SK-N-SH treated with all-trans-retinoic acid at 6 μM for 48 hours (cell line): ENCODE data around the gene JOSD2.

ENCODE experiments used
- ATAC-seq: fragments of 200-7000 bp; cut with Tn5 transposase; 3 replicates; pipeline ENCODE4 v1.9.1; 2020; ENCODE audit warnings: mild to moderate bottlenecking, moderate library complexity
- ARNTL ChIP-seq: fragments of 450-650 bp; formaldehyde crosslinking; IDR thresholded peaks from 2 replicates; pipeline ENCODE4 v1.5.0; 2020; ENCODE audit warnings: low read depth, mild to moderate bottlenecking, moderate library complexity, borderline replicate concordance
- BACH2 ChIP-seq: fragments of 250-450 bp; sonication (Bioruptor Pico); IDR thresholded peaks from 2 replicates; pipeline ENCODE4 v1.9.0; 2021; ENCODE audit warnings: mild to moderate bottlenecking, borderline replicate concordance
- CREB5 ChIP-seq: fragments of 250-450 bp; sonication (Bioruptor Pico); IDR thresholded peaks from 2 replicates; pipeline ENCODE4 v1.5.1; 2020; ENCODE audit warnings: low read depth, mild to moderate bottlenecking, moderate library complexity
- CSDC2 ChIP-seq: fragments of 250-450 bp; sonication (Bioruptor Pico); IDR thresholded peaks from 2 replicates; pipeline ENCODE4 v1.5.0; 2020; ENCODE audit warnings: mild to moderate bottlenecking, moderate library complexity
- CSRNP3 ChIP-seq: fragments of 250-450 bp; sonication (Bioruptor Pico); IDR thresholded peaks from 2 replicates; pipeline ENCODE4 v1.5.1; 2021; ENCODE audit warnings: mild to moderate bottlenecking, moderate library complexity
- ESRRG ChIP-seq: fragments of 250-450 bp; sonication (Bioruptor Pico); IDR thresholded peaks from 2 replicates; pipeline ENCODE4 v1.6.1; 2021; ENCODE audit warnings: mild to moderate bottlenecking
- GLIS3 ChIP-seq: fragments of 250-450 bp; sonication (Bioruptor Pico); IDR thresholded peaks from 2 replicates; pipeline ENCODE4 v1.5.0; 2020; ENCODE audit warnings: mild to moderate bottlenecking, moderate library complexity
- ISL1 ChIP-seq: fragments of 250-450 bp; sonication (Bioruptor Pico); IDR thresholded peaks from 2 replicates; pipeline ENCODE4 v2.1.2; 2022; ENCODE audit warnings: mild to moderate bottlenecking, moderate library complexity
- OSR1 ChIP-seq: fragments of 250-450 bp; sonication (Bioruptor Pico); IDR thresholded peaks from 2 replicates; pipeline ENCODE4 v1.8.0; 2022; ENCODE audit warnings: moderate library complexity, mild to moderate bottlenecking, inconsistent platforms
- PATZ1 ChIP-seq: fragments of 250-450 bp; sonication (Bioruptor Pico); IDR thresholded peaks from 2 replicates; pipeline ENCODE4 v1.8.0; 2020; ENCODE audit warnings: mild to moderate bottlenecking, moderate library complexity, borderline replicate concordance
- RARB ChIP-seq: fragments of 250-450 bp; sonication (Bioruptor Pico); IDR thresholded peaks from 2 replicates; pipeline ENCODE4 v1.8.0; 2021; ENCODE audit warnings: mild to moderate bottlenecking, moderate library complexity
- TCF4 ChIP-seq: fragments of 250-450 bp; sonication (Bioruptor Pico); IDR thresholded peaks from 2 replicates; pipeline ENCODE4 v1.8.0; 2021; ENCODE audit warnings: mild to moderate bottlenecking, moderate library complexity, borderline replicate concordance
- TSHZ2 ChIP-seq: fragments of 250-450 bp; sonication (Bioruptor Pico); IDR thresholded peaks from 2 replicates; pipeline ENCODE4 v1.5.0; 2020; ENCODE audit warnings: mild to moderate bottlenecking, moderate library complexity
- ZC3H10 ChIP-seq: fragments of 250-450 bp; sonication (Bioruptor Pico); IDR thresholded peaks from 2 replicates; pipeline ENCODE4 v1.5.1; 2021; ENCODE audit warnings: mild to moderate bottlenecking, moderate library complexity
- ZFP3 ChIP-seq: fragments of 250-450 bp; sonication (Bioruptor Pico); IDR thresholded peaks from 2 replicates; pipeline ENCODE4 v1.5.0; 2020; ENCODE audit warnings: mild to moderate bottlenecking, moderate library complexity
- ZFP30 ChIP-seq: fragments of 450-650 bp; formaldehyde crosslinking; IDR thresholded peaks from 2 replicates; pipeline ENCODE4 v1.5.0; 2022; ENCODE audit warnings: mild to moderate bottlenecking, moderate library complexity
- ZNF565 ChIP-seq: fragments of 450-650 bp; formaldehyde crosslinking; conservative IDR thresholded peaks from 2 replicates; pipeline ENCODE4 v1.5.0; 2020; ENCODE audit warnings: low read depth, mild to moderate bottlenecking, moderate library complexity
- ZNF70 ChIP-seq: fragments of 450-650 bp; formaldehyde crosslinking; IDR thresholded peaks from 2 replicates; pipeline ENCODE4 v1.5.0; 2020; ENCODE audit warnings: mild to moderate bottlenecking, moderate library complexity
- ZNF8 ChIP-seq: fragments of 450-650 bp; formaldehyde crosslinking; IDR thresholded peaks from 2 replicates; pipeline ENCODE4 v1.5.0; 2020; ENCODE audit warnings: mild to moderate bottlenecking, moderate library complexity

JOSD2 gene

GRCh38 chr19:50516456-50516855, 5.5 kb upstream of the JOSD2 start:
- ATAC-seq, result no peak
- TF ChIP-seq CREB5 (CRISPR knock-in tag) (no peak), ZC3H10 (no peak), ZFP3 (CRISPR knock-in tag) (no peak), ZNF8 (no peak), ARNTL (CRISPR knock-in tag) (no peak), TCF4 (CRISPR knock-in tag) (no peak), PATZ1 (CRISPR knock-in tag) (no peak)

GRCh38 chr19:50515168-50515561, 4.2 kb upstream of the JOSD2 start:
- no peak for ATAC-seq
- TF ChIP-seq ZNF70, result no peak
- no peak for TF ChIP-seq ZC3H10
- no peak for TF ChIP-seq ZNF565 (CRISPR knock-in tag)
- TF ChIP-seq ZNF8, result no peak
- no peak for TF ChIP-seq TSHZ2
- TF ChIP-seq BACH2 (CRISPR knock-in tag), result no peak
- no peak for TF ChIP-seq OSR1 (CRISPR knock-in tag)
- no peak for TF ChIP-seq ISL1
- TF ChIP-seq ESRRG, result no peak
- no peak for TF ChIP-seq GLIS3 (CRISPR knock-in tag)
- TF ChIP-seq CSDC2 (CRISPR knock-in tag), result no peak
- no peak for TF ChIP-seq RARB

- TF ChIP-seq TCF4 (CRISPR knock-in tag), result peak; percentile 24; the same call in 1 of the 2 replicates
- no peak for TF ChIP-seq ARNTL (CRISPR knock-in tag)
Measured at GRCh38 chr19:50514346-50515167, 3.6 kb upstream of the JOSD2 start.

GRCh38 chr19:50513746-50514345, 2.9 kb upstream of the JOSD2 start, which contains the start of gene ASPDH:
Gene ASPDH, minus strand, starts transcription at chr19:50513913. Its CDS starts 90 bp downstream, at chr19:50513823.
- TF ChIP-seq CREB5 (CRISPR knock-in tag) (no peak), RARB (no peak), ZNF70 (no peak), GLIS3 (CRISPR knock-in tag) (no peak)

More at GRCh38 chr19:50514346-50515167, 3.6 kb upstream of the JOSD2 start:
- no peak for ATAC-seq

GRCh38 chr19:50512999-50513745, 2.2 kb upstream of the JOSD2 start:
- ATAC-seq, result no peak
- TF ChIP-seq ZFP30 (CRISPR knock-in tag) (no peak), ESRRG (no peak), ZNF70 (no peak), GLIS3 (CRISPR knock-in tag) (no peak), TCF4 (CRISPR knock-in tag) (no peak), CSRNP3 (CRISPR knock-in tag) (no peak), ZC3H10 (no peak), PATZ1 (CRISPR knock-in tag) (no peak)

More at GRCh38 chr19:50513746-50514345, 2.9 kb upstream of the JOSD2 start, which contains the start of gene ASPDH:
- ATAC-seq, result no peak
